Neutrophil (primary cell): Measurements from ENCODE around the gene IGSF21.

Source experiments
- H3K27ac ChIP-seq: fragments of 200-600 bp; sonication (generic); 2 replicates; pipeline ENCODE4 v1.5.1; 2016; ENCODE audit warnings: mild to moderate bottlenecking, moderate library complexity
- H3K27me3 ChIP-seq: fragments of 200-600 bp; sonication (generic); 2 replicates; pipeline ENCODE4 v1.6.0; 2016; ENCODE audit warnings: mild to moderate bottlenecking
- H3K36me3 ChIP-seq: fragments of 200-600 bp; sonication (generic); 2 replicates; pipeline ENCODE4 v1.5.1; 2017
- H3K4me1 ChIP-seq, 2 experiments: fragments of 200-600 bp in 1 of 2; sonication (generic) in 1 of 2; 1 replicate in 1 of 2; 2 replicates in 1 of 2; pipeline versions ENCODE4 v1.5.1 to v1.6.1; 2013 to 2016; ENCODE audit warnings: low read depth in 1 of 2, low read length in 1 of 2, mild to moderate bottlenecking in 1 of 2, moderate library complexity in 1 of 2; ENCODE audit not compliant: control insufficient read depth in 1 of 2, insufficient read depth in 1 of 2
- H3K4me3 ChIP-seq, 2 experiments: fragments of 200-600 bp in 1 of 2; sonication (generic) in 1 of 2; 1 replicate in 1 of 2; 2 replicates in 1 of 2; pipeline ENCODE4 v1.5.1; 2013 to 2016; ENCODE audit warnings: low read depth in 1 of 2, low read length in 1 of 2, mild to moderate bottlenecking in 1 of 2, moderate library complexity in 1 of 2
- H3K9me3 ChIP-seq: fragments of 200-600 bp; sonication (generic); 2 replicates; pipeline ENCODE4 v1.5.1; 2016
- CTCF ChIP-seq: fragments of 200-600 bp; sonication (generic); IDR thresholded peaks from 2 replicates; pipeline ENCODE4 v1.5.1; 2016; ENCODE audit warnings: antibody characterized with exemption

Gene IGSF21

GRCh38 chr1:18352636-18353265 is 245.2 kb downstream of the IGSF21 start:
- no peak for TF ChIP-seq CTCF
- Histone ChIP-seq H3K4me1 (no peaks in the 10 kb centered on the region), H3K27ac (no peak overlapping the region), H3K27me3 (peaks cover 24% of the 10 kb centered on the region), H3K36me3 (no peaks in the 10 kb centered on the region), H3K4me3 (no peak overlapping the region), H3K9me3 (no peaks in the 10 kb centered on the region)

- H3K36me3 ChIP-seq = no peaks in the 10 kb centered on the region
These were observed 245.9 kb downstream of the IGSF21 start for GRCh38 chr1:18353528-18353927.

GRCh38 chr1:18353992-18354391 is 246.4 kb downstream of the IGSF21 start:
- Histone ChIP-seq H3K4me3 (no peak overlapping the region), H3K36me3 (no peaks in the 10 kb centered on the region), H3K27me3 (peaks cover 24% of the 10 kb centered on the region), H3K27ac (no peak overlapping the region), H3K4me1 (no peaks in the 10 kb centered on the region), H3K9me3 (no peaks in the 10 kb centered on the region)
- TF ChIP-seq CTCF = no peak

More at GRCh38 chr1:18353528-18353927, 245.9 kb downstream of the IGSF21 start:
- H3K27me3 ChIP-seq = peaks cover 24% of the 10 kb centered on the region
- H3K4me1 ChIP-seq = no peaks in the 10 kb centered on the region
- H3K9me3 ChIP-seq = no peaks in the 10 kb centered on the region
- H3K4me3 ChIP-seq = no peak overlapping the region
- no peak overlapping the region for H3K27ac ChIP-seq
- no peak for TF ChIP-seq CTCF

- no peak for TF ChIP-seq CTCF
- H3K27me3 ChIP-seq = peaks cover 24% of the 10 kb centered on the region
- no peaks in the 10 kb centered on the region for H3K36me3 ChIP-seq
- no peaks in the 10 kb centered on the region for H3K4me1 ChIP-seq
- no peak overlapping the region for H3K4me3 ChIP-seq
- no peaks in the 10 kb centered on the region for H3K9me3 ChIP-seq
- H3K27ac ChIP-seq = no peak overlapping the region
These were observed 247.0 kb downstream of the IGSF21 start for GRCh38 chr1:18354612-18355011.

GRCh38 chr1:18357622-18358230 is 250.1 kb downstream of the IGSF21 start:
- Histone ChIP-seq H3K4me3 (no peak overlapping the region), H3K36me3 (no peaks in the 10 kb centered on the region), H3K27ac (no peak overlapping the region), H3K9me3 (no peaks in the 10 kb centered on the region), H3K4me1 (no peaks in the 10 kb centered on the region), H3K27me3 (peaks cover 6% of the 10 kb centered on the region)
- TF ChIP-seq CTCF = no peak
